Measurements from ENCODE around the gene TRPV2. TPM values are rescaled to one million over a fixed set of nuclear protein-coding genes. Genes with fewer than 3 reads are reported as not detected.

The TRPV2 gene
- polyA plus RNA-seq, 1 experiment: 7.9 TPM

GRCh38 chr17:16460796-16461605, 45.6 kb downstream of the TRPV2 start:
- peaks cover 1% of the 10 kb centered on the region; the same call in 1 of the 2 replicates for H3K36me3 ChIP-seq (ENCODE audit: control insufficient read depth, insufficient read depth, low read length)
- H3K4me3 ChIP-seq (ENCODE audit: low read depth, low read length): no peak overlapping the region
- no peak for TF ChIP-seq CTCF (IDR thresholded peaks at IDR 0.05; ENCODE audit: insufficient read depth, low read depth, low read length)
- no peak for DNase-seq (ENCODE audit: low read depth)
- H3K27me3 ChIP-seq (ENCODE audit: control insufficient read depth, insufficient read depth, low read length): no peaks in the 10 kb centered on the region
- CTCF ChIA-PET: interaction anchor here (0.6 to 5.8 kb wide), 3 partner anchors 9 to 61 kb away, joined by 3 to 58 read pairs (median 19); no protein-coding TSS in a partner anchor
- POLR2A ChIA-PET: no interaction called here

- no peak for TF ChIP-seq CTCF (IDR thresholded peaks at IDR 0.05; ENCODE audit: insufficient read depth, low read depth, low read length)
- Histone ChIP-seq H3K36me3 (ENCODE audit: control insufficient read depth, insufficient read depth, low read length) (peaks cover under 1% of the 10 kb centered on the region; the same call in 1 of the 2 replicates), H3K4me3 (ENCODE audit: low read depth, low read length) (no peak overlapping the region), H3K27me3 (ENCODE audit: control insufficient read depth, insufficient read depth, low read length) (no peaks in the 10 kb centered on the region)
- POLR2A ChIA-PET: no interaction called here
- no peak for DNase-seq (ENCODE audit: low read depth)
- CTCF ChIA-PET: interaction anchor here (0.6 to 5.8 kb wide), 3 partner anchors 9 to 60 kb away, joined by 3 to 58 read pairs (median 36); no protein-coding TSS in a partner anchor
Measured at GRCh38 chr17:16461606-16461866, 46.2 kb downstream of the TRPV2 start.

GRCh38 chr17:16462070-16462864, 46.9 kb downstream of the TRPV2 start:
- no peak overlapping the region for H3K4me3 ChIP-seq (ENCODE audit: low read depth, low read length)
- no peak for TF ChIP-seq CTCF (IDR thresholded peaks at IDR 0.05; ENCODE audit: insufficient read depth, low read depth, low read length)
- POLR2A ChIA-PET: no interaction called here
- no peaks in the 10 kb centered on the region for H3K27me3 ChIP-seq (ENCODE audit: control insufficient read depth, insufficient read depth, low read length)
- DNase-seq (ENCODE audit: low read depth): no peak
- no peaks in the 10 kb centered on the region; the same call in 1 of the 2 replicates for H3K36me3 ChIP-seq (ENCODE audit: control insufficient read depth, insufficient read depth, low read length)
- CTCF ChIA-PET: interaction anchor here (1.4 to 5.8 kb wide), 4 partner anchors 10 to 63 kb away, joined by 4 to 58 read pairs (median 21); no protein-coding TSS in a partner anchor

- DNase-seq (ENCODE audit: low read depth): peak; percentile 51
- Histone ChIP-seq H3K27me3 (ENCODE audit: control insufficient read depth, insufficient read depth, low read length) (no peaks in the 10 kb centered on the region), H3K36me3 (ENCODE audit: control insufficient read depth, insufficient read depth, low read length) (no peaks in the 10 kb centered on the region; the same call in 1 of the 2 replicates), H3K4me3 (ENCODE audit: low read depth, low read length) (no peak overlapping the region)
- POLR2A ChIA-PET: no interaction called here
- peak; percentile 57 for TF ChIP-seq CTCF (IDR thresholded peaks at IDR 0.05; ENCODE audit: insufficient read depth, low read depth, low read length)
- CTCF ChIA-PET: interaction anchor here (1.4 to 5.8 kb wide), 8 partner anchors 10 to 62 kb away, joined by 4 to 58 read pairs (median 5); no protein-coding TSS in a partner anchor
Measured at GRCh38 chr17:16463358-16464302, 48.3 kb downstream of the TRPV2 start.

All from BJ (cell line).